ENCODE results near the gene RHOA.

DNA sequence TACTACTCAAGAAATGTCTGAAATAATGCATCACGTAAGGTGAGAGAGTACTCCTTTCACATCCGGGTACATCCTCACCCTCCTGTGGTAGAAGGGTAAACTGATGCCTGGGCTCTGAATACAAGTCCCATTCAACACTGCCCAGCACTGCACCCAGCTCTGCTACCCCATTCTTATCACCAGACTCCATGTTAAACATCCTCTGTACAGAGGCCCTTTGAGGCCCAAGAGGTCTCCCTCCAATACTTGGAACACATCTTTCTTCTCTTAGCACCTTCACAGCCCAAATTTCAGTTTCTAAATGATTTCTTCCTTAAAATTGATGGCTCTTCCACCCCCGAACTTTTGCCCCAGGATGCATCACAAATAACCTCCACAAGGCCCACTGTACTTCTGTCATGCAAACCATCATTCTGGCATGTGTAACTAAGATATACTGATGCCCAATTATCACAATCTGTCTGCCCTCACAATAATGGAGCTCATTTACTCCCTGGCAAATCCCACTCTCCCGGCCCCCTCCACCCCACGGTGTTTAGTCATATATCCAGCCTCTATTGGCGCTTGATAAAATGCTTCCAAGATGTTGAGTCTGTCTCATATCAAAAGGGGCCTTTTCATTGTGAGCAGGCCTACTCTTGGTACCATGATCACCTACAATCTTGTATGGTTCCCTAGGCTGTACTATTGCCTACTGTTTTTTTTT, 41.0 kb downstream of the RHOA start:
- TF ChIP-seq POLR2A (IDR thresholded peaks at IDR 0.05; ENCODE audit: low read depth, low read length) (no peak), POLR2AphosphoS5 (IDR thresholded peaks at IDR 0.05; ENCODE audit: low read depth, low read length) (0 out of 2 replicates have a peak, but pooled peaks have one; percentile 30)

Data from GM12892 (cell line).